Measurements from ENCODE around the gene EFHC1. TPM values are rescaled to one million over a fixed set of nuclear protein-coding genes. Genes with fewer than 3 reads are reported as not detected.

The EFHC1 gene
- polyA plus RNA-seq, 3 donors from 2014 or later = 3.9 to 6.6 (median 5.0) TPM

DNA sequence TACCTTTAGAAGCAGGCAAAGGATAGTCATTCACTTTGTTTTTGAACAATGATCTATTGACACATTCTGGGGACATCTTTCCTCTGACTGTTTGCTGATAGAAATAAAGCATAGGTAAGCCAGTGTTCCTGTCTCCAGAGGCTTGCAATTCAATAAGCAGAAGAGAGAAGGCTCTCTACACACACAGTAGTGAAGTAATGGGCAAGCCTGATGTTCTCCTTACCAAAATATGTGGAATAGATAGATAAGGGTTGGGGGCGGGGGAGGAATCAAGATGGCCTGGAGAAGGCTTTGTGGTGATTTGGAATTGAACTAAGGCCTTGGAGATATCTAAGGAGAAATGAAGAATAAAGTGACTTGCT lies 30.9 kb upstream of the EFHC1 start:
- Mint-ChIP-seq H3K27me3 (ENCODE audit: low read depth in 3 of 3) (peaks cover 4 to 7% (median 4%) of the 10 kb centered on the region in 3 donors), H3K36me3 (no peaks in the 10 kb centered on the region), H3K9me3 (no peaks in the 10 kb centered on the region), H3K27ac (peak overlapping the region; percentile 82 to 97 (median 94)), H3K4me3 (peak overlapping the region in 4 of 5 donors; percentile 73 to 89 (median 80)), H3K4me1 (peaks cover 50 to 52% of the 10 kb centered on the region in 2 donors)
- DNase-seq = no peak

GRCh38 chr6:52389626-52390360 lies 30.3 kb upstream of the EFHC1 start:
- Mint-ChIP-seq H3K27ac (peak overlapping the region; percentile 82 to 97 (median 94)), H3K9me3 (no peaks in the 10 kb centered on the region), H3K27me3 (ENCODE audit: low read depth in 3 of 3) (peaks cover 4 to 7% (median 4%) of the 10 kb centered on the region in 3 donors), H3K4me1 (peaks cover 51 to 52% of the 10 kb centered on the region in 2 donors), H3K4me3 (peak overlapping the region; percentile 73 to 89 (median 79)), H3K36me3 (no peaks in the 10 kb centered on the region)
- DNase-seq = peak; percentile 24 to 35 (median 26)

DNA sequence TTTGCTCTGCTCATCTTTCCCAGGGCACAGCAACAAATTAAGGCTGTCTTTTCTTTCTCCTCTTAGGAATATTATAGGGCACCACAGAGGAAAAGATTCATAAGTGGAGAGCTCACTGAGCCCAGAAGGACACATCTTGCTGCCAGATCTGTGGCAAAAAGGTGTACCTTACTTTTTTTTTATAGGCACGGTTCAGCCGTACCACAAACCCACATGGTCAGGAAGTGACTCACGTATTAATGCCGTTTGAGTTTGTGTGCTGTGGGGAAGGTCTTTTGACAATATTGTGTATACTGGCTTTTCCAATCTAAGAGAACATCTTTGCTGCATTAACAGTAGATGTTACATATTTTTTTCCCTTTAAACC lies 29.8 kb upstream of the EFHC1 start:
- Mint-ChIP-seq H3K4me1 (peaks cover 51 to 52% of the 10 kb centered on the region in 2 donors), H3K27me3 (ENCODE audit: low read depth in 3 of 3) (peaks cover 4 to 7% (median 4%) of the 10 kb centered on the region in 3 donors), H3K4me3 (peak overlapping the region; percentile 73 to 89 (median 79)), H3K36me3 (no peaks in the 10 kb centered on the region), H3K27ac (peak overlapping the region; percentile 82 to 97 (median 94)), H3K9me3 (no peaks in the 10 kb centered on the region)
- DNase-seq = peak; percentile 70 to 76 (median 75)

GRCh38 chr6:52391599-52391998 lies 28.5 kb upstream of the EFHC1 start:
- Mint-ChIP-seq H3K9me3 (no peaks in the 10 kb centered on the region), H3K27ac (peak overlapping the region in 5 of 6 donors; percentile 3 to 93 (median 40)), H3K4me3 (no peak overlapping the region), H3K4me1 (peaks cover 59 to 60% of the 10 kb centered on the region in 2 donors), H3K36me3 (no peaks in the 10 kb centered on the region), H3K27me3 (ENCODE audit: low read depth in 3 of 3) (peaks cover 4 to 7% (median 4%) of the 10 kb centered on the region in 3 donors)
- no peak for DNase-seq

GRCh38 chr6:52392944-52393343 lies 27.2 kb upstream of the EFHC1 start:
- no peak for DNase-seq
- Mint-ChIP-seq H3K9me3 (no peaks in the 10 kb centered on the region), H3K27ac (peak overlapping the region in 4 of 6 donors; percentile 24 to 75 (median 54)), H3K4me3 (no peak overlapping the region), H3K36me3 (no peaks in the 10 kb centered on the region), H3K27me3 (ENCODE audit: low read depth in 3 of 3) (peaks cover 4 to 8% (median 4%) of the 10 kb centered on the region in 3 donors), H3K4me1 (peaks cover 73% of the 10 kb centered on the region in 2 donors)

DNA sequence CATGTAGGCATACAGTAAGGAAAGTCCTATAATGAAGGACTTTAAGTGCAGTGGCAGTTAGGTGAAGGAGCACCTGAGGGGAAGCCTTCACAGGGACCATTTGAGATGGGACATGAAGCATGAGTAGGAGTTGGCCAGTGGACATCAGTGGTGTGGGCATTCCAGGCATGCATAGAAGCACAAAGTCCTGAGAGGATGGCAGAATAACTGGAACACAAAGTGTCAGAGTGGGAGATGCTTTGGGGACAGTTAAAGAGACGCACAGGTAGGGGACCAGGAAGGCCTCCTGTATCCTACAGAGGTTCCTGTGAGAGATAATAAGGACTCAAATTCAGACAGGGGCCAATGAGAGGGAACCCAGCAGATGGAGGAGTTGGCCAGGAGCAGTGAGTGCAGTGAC lies 26.4 kb upstream of the EFHC1 start:
- Mint-ChIP-seq H3K4me1 (peaks cover 77 to 79% of the 10 kb centered on the region in 2 donors), H3K9me3 (no peaks in the 10 kb centered on the region), H3K36me3 (no peaks in the 10 kb centered on the region)

DNA sequence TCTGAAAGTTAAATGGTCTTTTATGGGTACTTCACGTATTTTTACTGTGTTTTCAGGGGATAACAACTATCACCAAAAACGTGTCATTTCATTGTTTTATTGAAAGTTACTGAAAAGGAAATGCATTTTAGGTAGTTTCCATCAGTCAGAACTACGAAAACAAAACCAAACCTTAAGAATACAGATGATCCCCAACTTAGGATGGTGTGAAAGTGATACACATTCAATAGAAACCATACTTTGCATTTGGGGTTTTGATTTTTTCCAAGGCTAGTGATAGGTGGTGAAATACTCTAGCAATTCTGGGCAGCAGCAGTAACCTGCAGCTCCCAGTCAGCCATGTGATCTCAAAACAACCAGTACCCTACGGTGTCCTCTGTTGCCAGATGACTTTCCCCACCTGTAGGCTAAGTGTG lies 25.9 kb upstream of the EFHC1 start:
- Mint-ChIP-seq H3K27ac (peak overlapping the region in 3 of 6 donors; percentile 54 to 73 (median 69)), H3K9me3 (no peaks in the 10 kb centered on the region), H3K4me3 (no peak overlapping the region), H3K4me1 (peaks cover 77 to 79% of the 10 kb centered on the region in 2 donors), H3K36me3 (no peaks in the 10 kb centered on the region), H3K27me3 (ENCODE audit: low read depth in 3 of 3) (peaks cover 4 to 13% (median 4%) of the 10 kb centered on the region in 3 donors)
- peak in 1 of 3 donors; percentile 9 for DNase-seq

More for the DNA sequence above, 26.4 kb upstream of the EFHC1 start:
- no peak for DNase-seq
- Mint-ChIP-seq H3K27me3 (ENCODE audit: low read depth in 3 of 3) (peaks cover 4 to 11% (median 4%) of the 10 kb centered on the region in 3 donors), H3K27ac (peak overlapping the region; percentile 6 to 73 (median 57)), H3K4me3 (no peak overlapping the region)

DNA sequence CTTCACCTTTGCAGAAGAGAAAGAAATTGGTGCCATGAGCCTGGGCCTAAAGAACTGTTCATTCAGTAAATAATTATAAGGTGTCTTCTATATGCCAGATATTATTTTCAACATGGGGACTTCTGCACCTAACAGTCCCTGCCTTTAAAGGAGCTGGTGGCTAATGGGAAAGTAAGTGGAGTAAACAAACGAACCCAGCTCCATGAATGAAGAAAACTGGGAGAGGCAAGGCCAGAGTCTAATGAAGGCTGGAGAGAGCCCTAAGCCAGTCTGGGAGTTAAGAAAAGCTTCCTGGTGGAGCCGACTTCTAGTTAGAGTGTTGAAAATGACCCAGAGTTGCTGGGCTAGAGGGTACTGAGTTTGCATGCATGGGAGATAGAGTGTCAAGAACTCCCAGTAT lies 24.2 kb upstream of the EFHC1 start:
- Mint-ChIP-seq H3K4me3 (no peak overlapping the region), H3K27me3 (ENCODE audit: low read depth in 3 of 3) (peaks cover 0 to 7% (median 0%) of the 10 kb centered on the region in 3 donors), H3K36me3 (no peaks in the 10 kb centered on the region), H3K9me3 (no peaks in the 10 kb centered on the region), H3K27ac (peak overlapping the region in 5 of 6 donors; percentile 4 to 88 (median 36)), H3K4me1 (peaks cover 70 to 71% of the 10 kb centered on the region in 2 donors)
- no peak for DNase-seq

- Mint-ChIP-seq H3K36me3 (peaks cover 0 to 15% (median 11%) of the 10 kb centered on the region in 3 donors), H3K27ac (peak overlapping the region; percentile 25 to 71 (median 43)), H3K4me3 (peak overlapping the region in 2 of 5 donors; percentile 39 to 43), H3K9me3 (no peaks in the 10 kb centered on the region), H3K27me3 (ENCODE audit: low read depth in 3 of 3) (peaks cover 0 to 7% (median 0%) of the 10 kb centered on the region in 3 donors), H3K4me1 (peaks cover 44% of the 10 kb centered on the region in 2 donors)
- peak; percentile 30 to 40 (median 37) for DNase-seq
These were observed 20.4 kb upstream of the EFHC1 start for GRCh38 chr6:52399511-52400312.

DNA sequence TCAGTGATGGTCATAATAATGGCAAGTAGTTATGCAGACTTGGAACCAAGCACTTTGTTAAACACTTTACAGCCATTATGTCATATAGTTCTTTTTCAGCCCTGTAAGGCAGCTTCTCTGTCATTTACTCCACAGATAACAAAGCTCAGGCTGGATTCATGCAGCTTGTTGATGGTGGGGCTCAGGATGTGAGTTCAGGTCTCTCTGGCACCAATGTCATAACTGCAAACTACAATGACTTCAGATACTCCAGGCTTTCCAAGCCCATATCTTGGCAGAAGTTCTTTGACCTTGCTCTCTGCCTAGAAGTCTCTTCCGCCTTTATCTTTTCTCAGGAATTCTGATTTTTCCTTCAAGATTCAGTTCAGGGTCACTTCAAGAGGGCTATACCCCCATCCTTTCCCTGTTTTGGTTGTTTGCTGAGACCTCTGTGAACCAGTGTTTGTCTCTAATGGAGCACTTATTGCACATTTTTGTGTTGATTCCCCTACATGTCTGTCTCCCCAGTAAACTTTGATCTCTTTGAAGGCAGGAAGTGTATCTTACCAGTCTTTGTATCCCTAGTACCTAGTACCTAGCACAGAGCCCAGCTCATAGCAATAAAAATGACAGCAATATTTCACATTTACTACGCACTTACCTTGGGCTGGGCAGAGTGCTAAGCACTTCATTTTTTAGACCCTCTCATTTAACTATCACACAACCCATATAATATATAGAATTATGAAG lies 19.7 kb upstream of the EFHC1 start:
- no peak for DNase-seq
- no peaks in the 10 kb centered on the region for H3K9me3 Mint-ChIP-seq
- peaks cover 0 to 17% (median 13%) of the 10 kb centered on the region in 3 donors for H3K36me3 Mint-ChIP-seq
- peaks cover 44% of the 10 kb centered on the region in 2 donors for H3K4me1 Mint-ChIP-seq
- no peak overlapping the region for H3K4me3 Mint-ChIP-seq
- H3K27me3 Mint-ChIP-seq (ENCODE audit: low read depth in 3 of 3) = peaks cover 0 to 7% (median 0%) of the 10 kb centered on the region in 3 donors
- peak overlapping the region in 2 of 6 donors; percentile 25 to 39 for H3K27ac Mint-ChIP-seq

GRCh38 chr6:52403086-52403485 lies 17.1 kb upstream of the EFHC1 start:
- Mint-ChIP-seq H3K36me3 (peaks cover 0 to 21% (median 13%) of the 10 kb centered on the region in 3 donors), H3K27ac (no peak overlapping the region), H3K9me3 (no peaks in the 10 kb centered on the region), H3K27me3 (ENCODE audit: low read depth in 3 of 3) (peaks cover 0 to 5% (median 0%) of the 10 kb centered on the region in 3 donors), H3K4me3 (no peak overlapping the region), H3K4me1 (peaks cover 21% of the 10 kb centered on the region in 2 donors)
- no peak for DNase-seq

DNA sequence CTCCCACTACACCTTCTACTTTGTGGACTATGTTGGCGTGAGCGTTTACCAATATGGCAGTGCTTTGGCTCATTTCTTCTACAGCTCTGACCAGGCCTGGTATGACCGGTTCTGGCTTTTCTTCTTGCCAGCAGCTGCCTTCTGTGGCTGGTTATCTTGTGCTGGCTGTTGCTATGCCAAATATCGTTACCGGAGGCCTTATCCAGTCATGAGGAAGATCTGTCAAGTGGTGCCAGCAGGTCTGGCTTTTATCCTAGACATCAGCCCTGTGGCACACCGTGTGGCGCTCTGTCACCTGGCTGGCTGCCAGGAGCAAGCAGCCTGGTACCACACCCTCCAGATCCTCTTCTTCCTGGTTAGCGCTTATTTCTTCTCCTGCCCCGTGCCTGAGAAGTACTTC lies 16.5 kb upstream of the EFHC1 start:
- no peak overlapping the region for H3K27ac Mint-ChIP-seq
- no peaks in the 10 kb centered on the region for H3K9me3 Mint-ChIP-seq
- DNase-seq = no peak
- no peak overlapping the region for H3K4me3 Mint-ChIP-seq
- peaks cover 0 to 3% (median 0%) of the 10 kb centered on the region in 3 donors for H3K27me3 Mint-ChIP-seq (ENCODE audit: low read depth in 3 of 3)
- peaks cover 0 to 21% (median 13%) of the 10 kb centered on the region in 3 donors for H3K36me3 Mint-ChIP-seq
- H3K4me1 Mint-ChIP-seq = peaks cover 15 to 16% of the 10 kb centered on the region in 2 donors

- Mint-ChIP-seq H3K9me3 (no peaks in the 10 kb centered on the region), H3K36me3 (peaks cover 0 to 21% (median 13%) of the 10 kb centered on the region in 3 donors), H3K27ac (no peak overlapping the region), H3K4me1 (no peaks in the 10 kb centered on the region), H3K27me3 (ENCODE audit: low read depth in 3 of 3) (no peaks in the 10 kb centered on the region), H3K4me3 (no peak overlapping the region)
- no peak for DNase-seq
These were observed 14.9 kb upstream of the EFHC1 start for GRCh38 chr6:52405243-52405642.
